PC-3 (cell line): ENCODE data around the gene CEP152. TPM values are rescaled to one million over a fixed set of nuclear protein-coding genes. Genes with fewer than 3 reads are reported as not detected.

Experiments
- ATAC-seq: fragments of 200-7000 bp; cut with Tn5 transposase; 2 replicates; pipeline ENCODE4 v1.9.1; 2020; ENCODE audit warnings: mild to moderate bottlenecking, moderate library complexity
- BruUV-seq: library from RNA; stranded (reverse); fragments of 400-500 nt; replicated peaks from 2 replicates; lab custom pipeline; 2021; lab: Mats Ljungman, UMichigan
- CTCF ChIA-PET: fragments of 300-600 bp; sonication (Branson Sonifier 250); formaldehyde crosslinking; loops from one replicate; lab custom pipeline; 2022; ENCODE audit warnings: antibody characterized with exemption; lab: Charles Lee
- POLR2A ChIA-PET: fragments of 300-600 bp; sonication (Branson Sonifier 250); formaldehyde crosslinking; loops from one replicate; lab custom pipeline; 2022; ENCODE audit warnings: antibody characterized with exemption; ENCODE audit not compliant: unreplicated experiment; lab: Charles Lee
- DNase-seq: peaks from one replicate; pipeline ENCODE4 v3.0.0-alpha.2; 2015
- H2AFZ ChIP-seq: fragments of 300-600 bp; sonication (generic); 2 replicates; pipeline ENCODE4 v1.6.0; 2016; ENCODE audit warnings: antibody characterized with exemption, low read length
- H3F3A ChIP-seq: fragments of 300-600 bp; sonication (generic); one replicate; pipeline ENCODE4 v1.6.0; 2017; ENCODE audit warnings: antibody characterized with exemption, low read length, control low read depth, mild to moderate bottlenecking; ENCODE audit not compliant: unreplicated experiment
- H3K27ac ChIP-seq: fragments of 300-600 bp; sonication (generic); 2 replicates; pipeline ENCODE4 v1.5.1; 2016; ENCODE audit warnings: mild to moderate bottlenecking, low read length
- H3K27me3 ChIP-seq: fragments of 300-600 bp; sonication (generic); 2 replicates; pipeline ENCODE4 v1.6.1; 2016; ENCODE audit warnings: low read length, mixed read lengths
- H3K36me3 ChIP-seq: fragments of 300-600 bp; sonication (generic); 2 replicates; pipeline ENCODE4 v1.6.1; 2016; ENCODE audit warnings: low read depth, mixed run types, low read length, mixed read lengths
- H3K4me1 ChIP-seq: fragments of 300-600 bp; sonication (generic); 2 replicates; pipeline ENCODE4 v1.5.1; 2016; ENCODE audit warnings: low read length; ENCODE audit not compliant: insufficient read depth
- H3K4me2 ChIP-seq: fragments of 300-600 bp; sonication (generic); 2 replicates; pipeline ENCODE4 v1.6.0; 2016; ENCODE audit warnings: low read length
- H3K4me3 ChIP-seq: fragments of 300-600 bp; sonication (generic); 2 replicates; pipeline ENCODE4 v1.5.1; 2016; ENCODE audit warnings: mild to moderate bottlenecking, low read length, mixed read lengths
- H3K79me2 ChIP-seq: fragments of 300-600 bp; sonication (generic); 2 replicates; pipeline ENCODE4 v1.6.1; 2017; ENCODE audit warnings: low read length, mixed read lengths
- H3K9ac ChIP-seq: fragments of 300-600 bp; sonication (generic); 2 replicates; pipeline ENCODE4 v1.6.0; 2016; ENCODE audit warnings: mild to moderate bottlenecking, low read length
- H3K9me2 ChIP-seq: fragments of 300-600 bp; sonication (generic); replicated peaks from 2 replicates; pipeline ENCODE4 v1.6.1; 2016; ENCODE audit warnings: mixed run types, low read length, mixed read lengths
- H3K9me3 ChIP-seq: fragments of 300-600 bp; sonication (generic); 2 replicates; pipeline ENCODE4 v1.6.1; 2016; ENCODE audit warnings: low read length, mixed read lengths
- H4K20me1 ChIP-seq: fragments of 300-600 bp; sonication (generic); 2 replicates; pipeline ENCODE4 v1.6.1; 2016; ENCODE audit warnings: low read length, mixed read lengths
- EZH2 ChIP-seq: fragments of 300-600 bp; sonication (generic); IDR thresholded peaks from one replicate; pipeline ENCODE4 v1.6.1; 2017; ENCODE audit warnings: antibody characterized with exemption, mild to moderate bottlenecking, low read length; ENCODE audit not compliant: unreplicated experiment
- EZH2phosphoT487 ChIP-seq: fragments of 300-600 bp; sonication (generic); IDR thresholded peaks from 2 replicates; pipeline ENCODE4 v1.6.1; 2018; ENCODE audit warnings: mild to moderate bottlenecking, antibody characterized with exemption, low read length, borderline replicate concordance
- intact Hi-C: fragments of 100-400 bp; cut with micrococcal nuclease; formaldehyde crosslinking; loops from 2 replicates; pipeline ENCODE4 v1.9.0; 2023
- total RNA-seq: library from RNA; depleted of rRNA; stranded (reverse); fragments of >200 nt; gene quantifications from 2 replicates; pipeline ENCODE4 v1.2.3, GENCODE V29; 2014
- TF ChIP-seq, protein P1 (sequence below): fragments of 300-600 bp; sonication (generic); conservative IDR thresholded peaks from 2 replicates; pipeline ENCODE4 v1.5.1; 2017; ENCODE audit warnings: antibody characterized with exemption, low read depth, mild to moderate bottlenecking, low read length

CEP152 gene
- total RNA-seq, 1 experiment from 2014 or later: 7.5 TPM

DNA sequence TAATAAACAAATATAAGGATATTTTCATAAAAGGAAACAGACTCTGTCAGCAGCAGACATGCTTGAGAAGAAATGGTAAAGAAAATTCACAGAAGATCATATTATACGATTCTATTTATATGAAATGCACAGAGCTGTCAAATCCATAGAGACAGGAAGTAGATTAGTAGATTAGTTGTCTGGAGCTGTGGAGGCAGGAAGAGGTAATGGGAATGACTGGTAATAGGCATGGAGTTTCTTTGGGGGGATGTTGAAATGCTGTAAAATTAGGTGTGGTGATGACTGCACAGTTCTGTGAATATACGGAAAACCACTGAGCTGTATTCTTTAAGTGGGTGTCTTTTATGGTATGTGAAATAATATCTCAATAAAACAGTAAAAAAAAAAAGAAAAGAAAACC, 35.3 kb downstream of the CEP152 start:
- Histone ChIP-seq H4K20me1 (no peaks in the 10 kb centered on the region), H3K4me1 (peaks cover 11% of the 10 kb centered on the region), H3K4me3 (no peak overlapping the region), H3K4me2 (no peak overlapping the region), H3F3A (no peaks in the 10 kb centered on the region), H3K9ac (no peak overlapping the region), H3K36me3 (peaks cover 28% of the 10 kb centered on the region), H3K79me2 (no peaks in the 10 kb centered on the region), H3K27me3 (no peaks in the 10 kb centered on the region), H3K9me3 (no peaks in the 10 kb centered on the region), H3K27ac (no peak overlapping the region), H3K9me2 (no peaks in the 10 kb centered on the region), H2AFZ (no peak overlapping the region)
- POLR2A ChIA-PET: no interaction called here
- no peak for TF ChIP-seq EZH2
- TF ChIP-seq, protein P1, sequence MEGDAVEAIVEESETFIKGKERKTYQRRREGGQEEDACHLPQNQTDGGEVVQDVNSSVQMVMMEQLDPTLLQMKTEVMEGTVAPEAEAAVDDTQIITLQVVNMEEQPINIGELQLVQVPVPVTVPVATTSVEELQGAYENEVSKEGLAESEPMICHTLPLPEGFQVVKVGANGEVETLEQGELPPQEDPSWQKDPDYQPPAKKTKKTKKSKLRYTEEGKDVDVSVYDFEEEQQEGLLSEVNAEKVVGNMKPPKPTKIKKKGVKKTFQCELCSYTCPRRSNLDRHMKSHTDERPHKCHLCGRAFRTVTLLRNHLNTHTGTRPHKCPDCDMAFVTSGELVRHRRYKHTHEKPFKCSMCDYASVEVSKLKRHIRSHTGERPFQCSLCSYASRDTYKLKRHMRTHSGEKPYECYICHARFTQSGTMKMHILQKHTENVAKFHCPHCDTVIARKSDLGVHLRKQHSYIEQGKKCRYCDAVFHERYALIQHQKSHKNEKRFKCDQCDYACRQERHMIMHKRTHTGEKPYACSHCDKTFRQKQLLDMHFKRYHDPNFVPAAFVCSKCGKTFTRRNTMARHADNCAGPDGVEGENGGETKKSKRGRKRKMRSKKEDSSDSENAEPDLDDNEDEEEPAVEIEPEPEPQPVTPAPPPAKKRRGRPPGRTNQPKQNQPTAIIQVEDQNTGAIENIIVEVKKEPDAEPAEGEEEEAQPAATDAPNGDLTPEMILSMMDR: no peak
- ATAC-seq (no peak), DNase-seq (no peak)
- CTCF ChIA-PET: no interaction called here
- intact Hi-C loops: no loop called here
- BruUV-seq: no TSS peak

DNA sequence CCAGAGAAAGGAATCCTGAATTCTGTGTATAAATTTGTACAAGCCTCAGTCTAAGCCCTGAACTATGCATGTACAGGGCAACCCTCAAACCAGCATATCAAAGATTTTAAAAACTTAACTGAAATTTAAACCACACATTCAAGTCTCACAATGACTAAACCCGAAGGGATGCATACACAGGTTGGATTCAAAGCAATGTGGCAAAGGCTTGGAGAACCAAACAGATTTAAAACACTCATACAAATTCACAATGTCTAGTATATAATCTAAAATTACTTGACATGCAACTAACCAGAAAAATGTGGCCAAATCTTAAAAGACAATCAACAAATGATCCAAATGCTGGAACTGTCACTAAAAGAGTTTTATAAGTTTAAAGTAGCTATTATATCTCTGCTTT, 36.4 kb downstream of the CEP152 start:
- Histone ChIP-seq H2AFZ (no peak overlapping the region), H3K27ac (no peak overlapping the region), H3K4me3 (no peak overlapping the region), H3F3A (no peaks in the 10 kb centered on the region), H3K36me3 (peaks cover 19% of the 10 kb centered on the region; the same call in 1 of the 2 replicates), H3K27me3 (no peaks in the 10 kb centered on the region), H3K9me2 (no peaks in the 10 kb centered on the region), H3K9me3 (no peaks in the 10 kb centered on the region), H4K20me1 (no peaks in the 10 kb centered on the region), H3K4me1 (peaks cover 5% of the 10 kb centered on the region; the same call in 1 of the 2 replicates), H3K79me2 (no peaks in the 10 kb centered on the region), H3K9ac (no peak overlapping the region), H3K4me2 (no peak overlapping the region)
- DNase-seq (no peak), ATAC-seq (no peak)
- no peak for TF ChIP-seq EZH2phosphoT487
- TF ChIP-seq, protein P1: no peak
- intact Hi-C loops: no loop called here
- POLR2A ChIA-PET: no interaction called here
- no TSS peak for BruUV-seq
- CTCF ChIA-PET: no interaction called here

DNA sequence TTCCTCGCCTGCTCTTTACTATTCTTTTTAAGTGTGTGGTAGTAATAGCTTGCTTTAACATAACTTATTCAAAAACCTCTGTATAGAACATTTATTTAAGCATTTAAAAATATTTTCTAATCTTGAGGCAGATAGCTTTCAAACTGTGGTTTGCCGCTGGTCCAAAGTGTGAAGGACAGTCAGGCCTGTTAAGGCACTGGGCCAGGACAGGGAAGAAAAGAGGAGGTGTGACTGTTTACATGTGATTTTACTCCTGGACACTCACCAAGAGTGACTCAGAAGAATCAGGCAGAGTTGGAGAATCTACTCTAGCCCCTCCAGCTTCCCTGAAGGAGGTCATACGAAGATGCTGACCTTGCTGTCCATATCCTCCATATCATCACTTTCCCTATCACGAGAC, 44.7 kb downstream of the CEP152 start:
- Histone ChIP-seq H3K27ac (no peak overlapping the region), H2AFZ (no peak overlapping the region), H3K9me3 (no peaks in the 10 kb centered on the region), H3K79me2 (no peaks in the 10 kb centered on the region), H3K36me3 (peaks cover 23% of the 10 kb centered on the region; the same call in 1 of the 2 replicates), H3K9me2 (no peaks in the 10 kb centered on the region), H3K4me1 (0 out of 2 replicates have a peak, but pooled peaks cover 3% of the 10 kb centered on the region), H3K9ac (no peak overlapping the region), H4K20me1 (no peaks in the 10 kb centered on the region), H3F3A (no peaks in the 10 kb centered on the region), H3K27me3 (no peaks in the 10 kb centered on the region), H3K4me2 (no peak overlapping the region), H3K4me3 (no peak overlapping the region)
- BruUV-seq: no TSS peak
- intact Hi-C loops: no loop called here
- DNase-seq: peak; percentile 51
- peak; percentile 85 for ATAC-seq
- CTCF ChIA-PET: no interaction called here
- POLR2A ChIA-PET: no interaction called here
- TF ChIP-seq, protein P1: no peak
- TF ChIP-seq EZH2 (no peak), EZH2phosphoT487 (no peak)
